GM18867 (cell line): ENCODE results near the gene TCAP.

Source experiments
- ATAC-seq: cut with Tn5 transposase; IDR thresholded peaks from one replicate; pipeline ENCODE4 v1.9.1; 2021; ENCODE audit warnings: mild to moderate bottlenecking, moderate library complexity; ENCODE audit not compliant: unreplicated experiment

The TCAP gene

DNA sequence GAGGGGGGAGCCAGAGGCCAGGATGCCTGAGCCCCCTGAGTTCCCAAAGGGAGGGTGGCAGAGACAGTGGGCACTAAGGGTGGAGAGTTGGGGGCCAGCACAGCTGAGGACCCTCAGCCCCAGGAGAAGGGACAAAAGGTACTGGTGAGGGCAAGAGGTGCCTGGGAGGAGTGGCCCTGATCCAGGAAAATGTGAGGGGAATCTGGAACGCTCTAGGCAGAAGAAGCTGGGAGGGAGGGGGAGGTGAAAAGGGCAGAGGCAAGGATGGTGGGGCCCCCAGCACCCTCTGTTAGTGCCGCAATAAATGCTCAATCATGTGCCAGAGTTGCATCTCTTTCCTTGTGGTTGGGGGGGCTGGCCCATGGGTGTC, 1.1 kb downstream of the TCAP start:
- no peak for ATAC-seq

DNA sequence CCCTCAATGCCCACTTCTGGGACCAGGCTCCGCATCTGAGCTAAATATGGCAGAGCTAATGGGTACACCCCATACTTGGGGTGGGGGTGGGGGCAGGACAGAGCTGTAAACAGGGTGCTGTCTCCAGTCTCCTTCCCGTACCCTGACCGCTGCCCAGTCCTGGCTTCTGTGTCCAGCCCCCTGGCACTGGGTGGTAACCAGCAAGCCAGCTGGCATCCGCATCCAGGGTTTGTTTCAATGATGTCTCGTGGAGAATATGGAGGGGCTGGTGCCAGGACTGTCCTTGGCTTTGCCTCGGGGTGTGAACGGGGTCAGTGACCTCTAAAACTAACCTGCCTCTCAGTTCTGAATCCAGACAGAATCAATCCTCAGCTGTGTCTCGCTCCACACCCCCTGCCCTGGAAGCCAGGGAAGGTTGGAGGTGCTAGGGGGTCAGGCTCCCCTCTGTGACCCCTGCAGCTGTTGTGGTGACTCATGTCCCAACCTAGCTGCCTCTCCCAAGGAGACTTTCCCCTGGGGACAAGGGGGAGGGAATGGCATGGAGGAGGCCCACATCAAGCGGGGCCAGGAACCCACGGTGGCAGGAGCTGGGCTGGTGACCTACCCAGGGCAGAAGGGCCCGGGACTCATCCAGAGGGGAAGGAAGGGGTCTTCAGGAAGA, 1.6 kb downstream of the TCAP start:
- no peak for ATAC-seq

DNA sequence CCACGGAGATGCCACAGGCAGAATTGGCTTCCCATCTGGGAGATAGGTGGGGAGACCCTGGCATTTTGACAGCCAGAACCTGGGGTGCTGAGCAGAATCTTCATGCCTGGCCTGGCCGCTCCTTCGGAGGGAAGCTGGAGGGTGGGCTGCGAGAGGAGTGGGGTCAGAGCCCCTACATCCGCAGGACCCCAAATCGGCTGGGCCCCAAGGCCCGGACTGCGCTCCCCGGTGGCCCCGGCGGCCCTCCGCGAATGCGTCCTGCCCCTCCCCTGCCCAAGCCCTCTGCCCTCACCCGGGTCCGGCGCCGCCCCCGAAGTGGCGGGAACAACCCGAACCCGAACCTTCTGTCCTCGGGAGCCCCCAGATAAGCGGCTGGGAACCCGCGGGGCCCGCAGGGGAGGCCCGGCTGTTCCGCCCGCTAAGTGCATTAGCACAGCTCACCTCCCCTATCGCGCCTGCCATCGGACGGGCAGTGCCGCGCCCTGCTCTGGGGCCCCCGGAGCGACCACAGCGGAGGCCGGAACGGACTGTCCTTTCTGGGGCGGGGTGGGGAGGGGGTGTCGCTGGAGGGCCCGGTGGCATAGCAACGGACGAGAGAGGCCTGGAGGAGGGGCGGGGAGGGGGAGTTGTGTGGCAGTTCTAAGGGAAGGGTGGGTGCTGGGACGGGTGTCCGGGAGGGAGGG, 2.3 kb downstream of the TCAP start:
- no peak for ATAC-seq

GRCh38 chr17:39667945-39668924, 3.1 kb downstream of the TCAP start, which contains the start of gene PNMT:
Gene PNMT, plus strand, starts transcription at chr17:39668453. Its CDS starts 23 bp downstream, at chr17:39668476.
- no peak for ATAC-seq

GRCh38 chr17:39669897-39670735, 5.0 kb downstream of the TCAP start:
- ATAC-seq: no peak

DNA sequence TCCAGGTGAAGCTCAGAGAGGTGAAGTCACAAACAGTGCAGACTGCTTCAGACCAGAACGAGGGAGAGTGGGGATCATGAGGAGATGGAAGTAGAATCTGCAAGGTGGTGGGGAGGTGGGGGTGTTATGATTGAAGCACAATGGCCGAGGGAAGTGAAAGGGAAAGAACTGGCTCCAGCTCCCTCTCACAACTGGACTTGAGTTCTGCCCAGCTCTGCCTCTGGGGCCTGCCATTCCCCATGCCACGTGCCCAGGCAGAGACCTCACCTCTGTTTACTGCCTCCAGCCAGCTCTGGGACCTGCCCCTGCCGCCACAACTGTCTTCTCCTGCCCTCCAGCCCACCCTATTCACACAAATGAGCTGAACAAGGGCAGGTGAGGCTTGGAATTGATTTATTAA, 5.6 kb downstream of the TCAP start:
- no peak for ATAC-seq

DNA sequence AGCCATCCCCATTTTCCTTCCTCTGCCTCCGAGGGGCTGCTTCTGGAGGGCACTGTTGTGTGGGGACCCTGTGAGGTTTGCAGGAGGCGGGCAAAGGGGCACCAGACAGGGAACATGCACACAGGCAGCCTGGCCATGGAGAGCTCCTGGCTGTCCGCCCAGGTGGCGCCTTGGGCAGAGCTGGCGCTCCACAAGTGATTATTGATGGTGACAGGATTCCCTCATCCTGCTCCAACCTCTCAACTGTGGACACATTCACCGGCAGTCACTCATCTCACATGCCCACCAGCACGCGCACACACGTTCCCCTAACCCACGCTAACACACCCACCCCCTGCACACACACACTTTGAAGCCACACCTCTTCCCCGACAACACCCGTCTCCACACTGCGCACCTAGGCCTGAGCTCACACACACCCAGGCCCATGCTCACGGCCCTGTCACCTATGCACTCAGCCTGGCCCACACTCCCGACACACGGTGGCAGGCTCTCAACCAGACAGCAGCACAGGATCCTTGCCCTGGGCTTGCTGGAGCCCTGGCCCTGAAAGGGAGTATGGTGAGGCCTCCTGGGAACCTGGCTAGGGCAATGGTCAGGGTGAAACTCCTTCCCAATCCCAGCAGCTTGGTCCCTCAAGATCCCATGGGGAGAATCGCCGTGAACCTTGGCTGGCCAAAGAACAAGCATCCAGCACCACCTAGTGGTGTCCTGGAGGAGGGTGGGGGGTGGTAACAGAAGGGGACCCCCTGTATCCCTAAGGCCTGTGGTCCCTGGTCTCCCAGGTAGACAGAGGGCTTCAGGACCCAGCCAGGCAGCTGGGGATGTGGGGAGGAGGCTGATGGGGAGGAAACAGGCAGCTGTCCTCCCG, 6.7 kb downstream of the TCAP start:
- ATAC-seq: no peak

DNA sequence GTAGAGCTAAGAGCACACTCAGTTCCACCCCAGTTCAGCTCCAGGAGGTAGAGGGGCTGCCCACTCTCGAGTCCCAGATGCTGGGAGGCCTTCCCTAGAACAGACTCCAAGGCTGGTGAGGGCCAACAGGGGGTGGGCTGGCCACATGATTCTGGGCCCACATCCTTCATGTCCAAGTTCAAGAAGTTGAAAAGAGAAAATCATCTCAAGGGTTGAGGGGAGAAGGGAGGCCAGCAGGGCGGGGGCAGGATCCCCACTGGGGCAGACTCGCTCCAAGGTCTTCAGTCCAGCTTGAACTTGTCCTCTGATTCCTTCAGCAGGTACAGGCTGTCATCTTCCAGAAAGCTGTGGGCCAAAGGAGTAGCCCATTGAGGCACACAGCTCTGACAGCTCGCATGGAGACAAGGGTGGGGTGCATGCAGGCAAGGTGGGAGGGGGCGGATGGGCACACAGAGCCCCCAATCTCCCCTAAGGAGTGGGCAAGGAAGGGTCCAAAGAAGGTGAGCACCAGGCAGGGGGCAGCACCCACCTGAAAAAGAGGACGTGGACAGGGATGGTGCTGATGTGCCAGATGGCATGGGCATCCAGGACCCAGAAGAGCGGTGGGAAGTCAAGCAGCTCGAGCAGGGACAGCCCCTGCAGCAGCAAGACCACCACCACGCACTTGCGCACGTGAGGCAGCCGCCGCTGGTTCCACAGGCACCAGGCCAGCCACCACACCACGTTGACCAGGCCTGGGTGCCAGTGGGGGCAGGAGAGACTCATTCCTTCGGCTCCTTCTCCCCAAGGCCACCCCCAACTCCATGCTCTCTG, 7.6 kb downstream of the TCAP start:
- no peak for ATAC-seq

DNA sequence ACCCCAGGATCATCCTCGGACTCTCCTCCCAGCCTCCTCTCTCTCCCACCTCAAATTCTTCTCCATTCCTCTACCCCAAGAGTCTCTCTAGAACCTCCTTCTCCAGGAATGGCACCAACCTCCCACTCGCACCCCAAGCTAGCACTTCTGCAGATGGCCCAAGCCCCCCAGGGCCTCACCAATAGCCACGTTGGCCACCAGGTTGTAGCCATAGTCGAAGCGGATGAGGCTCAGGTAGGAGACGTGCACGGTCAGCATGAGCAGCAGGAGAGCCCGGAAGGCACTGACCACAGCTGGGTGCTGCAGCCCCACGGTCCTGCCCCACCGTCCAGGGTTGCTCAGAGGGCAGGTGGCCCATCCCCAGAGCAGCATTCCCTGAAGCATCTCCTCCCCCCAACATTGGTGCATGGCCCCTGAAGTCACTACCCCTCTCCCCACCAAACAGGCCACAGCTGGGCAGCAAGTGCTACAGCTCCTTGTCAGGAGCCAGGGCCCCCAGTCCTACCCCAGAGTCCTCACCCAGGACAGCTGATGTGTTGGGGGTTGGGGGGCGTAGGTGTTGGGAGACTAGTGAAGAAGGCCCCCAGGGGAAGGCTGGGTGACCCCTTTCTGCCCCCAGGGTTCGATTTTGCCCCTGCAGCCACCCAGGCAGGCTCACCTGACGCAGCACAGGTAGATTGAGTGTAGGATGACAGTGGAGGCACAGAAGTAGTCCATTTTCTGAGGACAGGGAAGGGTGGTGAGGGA, 8.4 kb downstream of the TCAP start:
- ATAC-seq: no peak

DNA sequence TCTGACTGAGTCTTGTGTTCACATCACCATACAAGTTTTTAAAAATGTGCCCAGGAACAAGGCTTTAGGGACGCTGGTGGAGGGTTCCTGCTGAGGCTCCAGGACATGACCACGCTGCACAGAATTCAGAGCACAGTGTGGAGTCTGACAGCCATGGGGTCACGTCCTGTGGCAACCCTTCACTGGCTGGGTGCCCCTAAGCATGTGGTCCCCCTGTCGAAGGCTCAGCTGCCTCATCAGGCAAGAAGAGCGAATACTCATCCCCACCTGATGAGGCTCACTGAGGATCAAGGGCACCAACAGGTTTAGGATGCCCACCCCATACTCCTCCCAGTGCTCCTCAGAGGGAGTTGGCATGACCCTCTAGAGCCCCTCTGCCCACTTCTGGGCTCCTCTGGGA, 9.0 kb downstream of the TCAP start:
- no peak for ATAC-seq

GRCh38 chr17:39674702-39675389, 9.7 kb downstream of the TCAP start:
- ATAC-seq: no peak

- ATAC-seq: no peak
Measured at GRCh38 chr17:39675390-39676082, 10.4 kb downstream of the TCAP start.

GRCh38 chr17:39676198-39676819, 11.2 kb downstream of the TCAP start:
- no peak for ATAC-seq

DNA sequence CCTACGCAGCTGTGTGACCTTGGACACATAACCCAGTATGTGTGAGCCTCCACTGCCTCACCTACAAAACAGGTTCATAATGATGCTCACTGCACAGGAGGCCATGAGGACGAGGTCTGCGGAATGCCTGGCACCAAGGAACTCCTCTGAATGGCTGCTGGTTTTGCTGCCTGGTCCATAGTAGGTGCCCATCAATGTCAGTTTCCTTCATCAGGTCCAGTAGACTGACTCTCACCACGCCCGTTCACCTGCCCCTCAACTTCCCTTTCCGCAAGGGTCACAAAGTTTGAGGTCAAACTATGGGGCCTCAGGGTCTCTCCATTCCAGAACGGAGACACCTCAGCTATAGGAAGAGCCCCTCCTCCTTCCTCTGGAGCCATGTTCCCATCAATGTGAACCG, 11.9 kb downstream of the TCAP start:
- no peak for ATAC-seq

GRCh38 chr17:39677542-39678339, 12.6 kb downstream of the TCAP start:
- no peak for ATAC-seq
